ENCODE measurements around the gene PLA2G12A.
A peak's percentile ranks its signal among the peaks of the same experiment; 100 is the strongest.

Gene PLA2G12A

DNA sequence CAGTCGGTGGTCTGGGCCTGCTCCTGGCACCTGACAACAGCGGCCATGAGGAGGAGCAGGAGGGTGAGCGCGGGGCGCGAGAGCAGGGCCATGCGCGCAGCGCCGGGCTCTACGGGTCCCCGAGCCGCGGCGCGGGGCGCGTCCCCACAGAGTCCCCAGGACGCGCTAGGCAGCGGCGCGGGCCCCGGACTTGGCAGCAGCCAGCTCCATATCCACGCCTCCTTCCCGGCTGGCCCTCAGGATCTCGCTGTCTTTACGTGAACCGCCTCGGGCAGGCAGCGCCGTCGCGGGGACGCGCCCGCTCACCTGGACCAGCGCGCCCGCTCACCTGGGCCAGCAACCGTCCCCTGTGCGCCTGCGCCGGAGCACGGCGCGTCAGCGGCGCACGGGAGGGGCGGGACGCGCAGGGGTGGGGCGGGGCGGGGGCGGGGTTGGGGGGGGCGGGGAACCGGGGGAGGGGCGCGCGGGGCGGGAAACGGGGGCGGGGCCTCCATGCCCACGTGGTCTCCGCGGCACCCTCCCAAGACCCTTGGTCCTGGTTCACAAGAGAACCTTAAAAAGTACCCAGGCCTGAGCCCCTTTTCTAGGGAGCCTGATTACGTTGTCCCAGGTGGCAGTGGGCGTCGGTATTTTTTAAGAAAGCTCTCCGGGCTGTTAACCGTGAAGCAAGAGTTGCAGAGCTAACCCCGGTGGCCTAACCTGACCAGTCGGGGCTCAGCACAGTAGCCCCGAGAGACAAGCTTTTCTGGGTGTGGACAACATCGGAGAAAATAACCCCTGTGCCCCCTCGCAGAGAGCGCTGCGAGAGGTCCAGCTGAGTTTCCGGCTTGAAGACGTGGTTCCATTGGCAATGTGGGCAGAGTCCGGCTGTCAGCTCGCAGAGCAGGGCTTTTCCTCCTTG is at the start of gene PLA2G12A:
TSS of gene PLA2G12A (minus strand) at position 353 of the 901 bp plus-strand sequence. CDS start at position 92, 261 bp downstream.
- DNase-seq = peak; percentile 73

DNA sequence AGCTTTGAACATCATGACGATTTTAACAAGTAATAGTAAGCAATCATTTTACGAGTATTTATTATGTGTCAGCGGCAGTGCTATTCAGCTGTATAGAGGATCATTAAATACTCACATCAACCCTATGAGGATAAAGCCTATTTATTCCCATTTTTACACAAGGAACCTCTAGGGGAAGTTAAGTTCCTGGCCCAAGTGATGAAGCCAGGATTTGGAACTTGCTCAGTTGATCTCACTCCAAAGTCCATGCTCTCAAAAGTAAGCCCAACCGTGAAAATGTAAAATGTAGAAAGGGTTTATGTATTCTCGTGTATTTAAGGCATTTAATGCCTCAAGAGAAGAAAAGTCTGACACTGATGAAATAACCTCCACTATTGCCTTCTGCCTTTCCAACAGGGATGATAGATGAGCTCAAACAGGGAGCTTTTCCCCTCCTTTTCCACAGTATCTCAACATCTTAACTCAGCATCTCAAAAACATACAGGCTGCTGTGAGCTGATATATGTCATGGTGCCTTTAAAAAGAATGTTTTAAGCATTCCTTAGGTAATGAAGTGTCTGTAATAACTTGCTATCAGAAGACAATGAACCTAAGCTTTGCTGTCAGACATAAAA is 35.0 kb upstream of the PLA2G12A start:
- no peak for DNase-seq

DNA sequence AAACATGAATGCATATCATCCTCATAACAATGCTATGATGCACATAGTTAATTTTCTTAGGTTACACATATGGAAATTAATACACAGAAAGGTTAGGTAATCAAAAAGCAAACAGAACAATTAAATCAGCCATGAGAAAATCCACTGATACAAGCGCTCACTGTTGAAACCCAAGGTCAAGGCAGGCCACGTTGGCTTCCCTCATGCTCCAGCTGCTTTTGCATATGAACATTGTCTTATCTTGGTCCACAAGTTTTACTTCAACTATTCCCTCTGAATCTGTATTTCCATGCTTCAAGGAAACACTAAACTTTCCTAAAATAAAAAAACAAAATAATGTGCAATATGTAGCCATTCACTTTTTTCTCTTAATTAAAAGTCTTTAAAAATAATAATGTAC is 34.5 kb upstream of the PLA2G12A start:
- DNase-seq = no peak

DNA sequence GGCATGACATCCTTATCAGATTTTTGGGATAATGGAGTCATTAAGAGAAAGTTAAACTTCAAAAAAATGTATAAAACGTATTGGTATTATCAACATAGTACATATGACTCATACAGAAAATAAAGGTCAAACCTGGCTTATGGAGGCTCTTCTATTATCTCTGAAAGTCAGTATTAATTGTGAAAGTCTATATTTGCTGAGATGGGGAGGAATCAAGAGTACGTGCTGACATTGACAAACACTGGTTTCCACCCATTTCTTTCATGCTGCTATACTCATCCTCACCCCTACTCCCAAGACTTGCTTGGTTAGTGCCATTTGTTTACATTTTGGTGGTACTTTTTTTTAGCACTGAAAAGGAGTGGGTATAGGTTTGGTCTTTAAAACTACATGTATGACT is 30.8 kb upstream of the PLA2G12A start:
- DNase-seq = no peak

DNA sequence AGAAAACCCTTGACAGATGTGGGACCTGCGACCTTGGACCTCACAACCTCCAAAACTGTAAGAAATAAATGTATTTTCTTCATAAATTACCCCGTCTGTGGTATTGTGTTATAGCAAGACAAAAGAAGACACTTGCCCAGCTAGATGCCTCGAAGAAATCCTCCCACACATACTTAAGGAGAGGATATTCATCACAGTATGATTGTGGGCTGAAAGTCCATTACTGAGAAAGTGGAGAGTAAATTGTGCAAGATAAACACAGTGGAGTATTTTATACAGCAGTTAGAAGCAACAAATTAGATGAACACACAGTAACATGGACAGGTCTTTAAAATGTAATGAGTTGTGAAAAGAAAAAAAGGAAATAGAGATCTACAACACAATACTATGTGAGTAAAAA is 25.8 kb upstream of the PLA2G12A start:
- DNase-seq = no peak

DNA sequence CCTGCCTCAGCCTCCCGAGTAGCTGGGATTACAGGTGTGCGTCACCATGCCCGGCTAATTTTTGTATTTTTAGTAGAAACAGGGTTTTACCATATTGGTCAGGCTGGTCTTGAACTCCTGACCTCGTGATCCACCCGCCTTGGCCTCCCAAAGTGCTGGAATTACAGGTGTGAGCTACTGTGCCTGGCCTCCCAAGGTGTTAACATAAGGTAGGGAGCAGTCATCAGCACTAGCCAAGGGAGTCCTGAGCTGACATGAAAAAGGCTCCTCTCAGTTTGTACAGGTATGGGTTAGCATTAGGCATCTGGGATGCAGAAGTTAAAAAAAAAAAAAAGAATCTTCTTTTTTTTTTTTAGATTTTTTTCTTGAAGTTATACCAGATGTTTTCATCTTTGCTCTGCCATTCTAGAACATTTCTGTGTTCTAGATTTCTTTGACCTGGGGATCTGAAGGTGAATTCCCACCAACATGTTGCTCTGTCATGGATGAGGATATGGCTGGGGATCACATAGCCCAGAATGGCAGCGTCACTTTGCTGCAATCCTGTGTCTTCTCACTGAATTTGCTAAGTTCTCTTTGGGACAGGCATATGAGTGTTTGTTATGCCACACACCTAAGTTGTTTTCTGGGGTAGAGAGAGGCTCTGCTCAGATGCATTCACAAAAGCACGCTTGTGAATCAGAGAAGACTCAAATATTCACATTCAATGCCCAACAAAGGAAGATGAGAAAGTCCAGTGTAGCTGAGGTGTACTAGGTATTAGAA is 24.4 kb upstream of the PLA2G12A start:
- DNase-seq = no peak

DNA sequence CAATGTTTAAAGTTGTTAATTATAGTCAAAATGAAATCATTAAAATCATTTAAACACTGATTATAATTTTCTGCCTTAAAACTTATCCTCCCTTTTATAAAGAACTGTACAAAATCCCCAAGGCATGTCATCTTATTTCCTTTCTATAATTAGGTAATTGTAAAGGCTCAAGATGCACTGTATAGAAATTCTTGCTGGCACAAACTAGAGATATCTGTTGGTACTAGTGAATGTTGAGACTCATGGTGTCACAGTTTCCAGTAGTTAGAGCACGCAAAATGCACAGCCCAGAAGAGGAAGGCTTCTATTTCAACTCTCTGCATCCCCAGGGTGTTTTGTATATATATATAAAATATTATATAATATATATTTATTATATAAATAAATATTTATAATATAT is 22.7 kb upstream of the PLA2G12A start:
- DNase-seq = no peak

DNA sequence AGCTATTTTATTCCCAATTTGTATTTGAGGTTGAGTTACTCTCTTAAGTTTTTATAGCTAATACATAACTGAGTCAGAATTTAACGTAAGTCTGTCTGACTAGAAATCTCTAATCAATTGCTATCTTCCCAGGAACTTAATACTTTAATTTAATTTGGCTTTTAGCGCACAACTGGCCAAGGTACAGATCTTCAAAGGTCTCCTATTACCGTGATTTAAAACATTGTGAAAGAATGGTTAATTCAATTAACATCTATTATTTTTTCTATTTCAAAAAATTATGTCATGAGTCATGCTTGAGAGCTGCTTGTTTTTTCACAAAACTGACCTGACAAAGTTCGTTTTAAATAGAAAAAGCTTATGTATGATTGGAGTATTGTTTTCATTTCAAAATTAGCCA is 22.0 kb upstream of the PLA2G12A start:
- no peak for DNase-seq

DNA sequence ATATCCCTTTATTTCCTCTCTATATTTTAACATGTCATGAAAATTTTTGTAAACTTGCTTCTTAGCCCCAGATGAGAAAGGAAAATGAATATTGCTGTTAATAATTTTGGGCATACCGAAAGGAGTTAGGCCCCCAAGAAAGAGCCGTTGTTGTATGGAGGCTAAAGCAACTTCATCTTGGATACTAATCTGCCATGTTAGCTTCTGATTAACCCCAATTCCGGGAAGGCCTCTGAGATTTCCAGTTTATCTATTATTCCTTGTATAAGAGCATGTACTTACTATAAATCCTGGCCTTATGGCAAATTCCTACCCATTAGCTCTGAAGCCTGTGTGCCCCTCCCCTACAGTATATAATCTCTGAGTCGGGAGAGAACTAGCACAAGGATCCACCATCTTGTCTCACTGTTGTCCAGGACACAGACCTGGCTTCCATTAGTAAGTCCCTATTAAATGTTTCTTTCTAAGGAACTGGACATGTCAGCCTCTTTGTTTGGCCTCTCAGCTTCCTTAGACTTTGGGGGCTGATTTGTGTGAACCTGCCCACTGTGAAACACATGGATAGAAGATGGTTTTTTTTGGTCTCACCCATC is 20.9 kb upstream of the PLA2G12A start:
- no peak for DNase-seq

DNA sequence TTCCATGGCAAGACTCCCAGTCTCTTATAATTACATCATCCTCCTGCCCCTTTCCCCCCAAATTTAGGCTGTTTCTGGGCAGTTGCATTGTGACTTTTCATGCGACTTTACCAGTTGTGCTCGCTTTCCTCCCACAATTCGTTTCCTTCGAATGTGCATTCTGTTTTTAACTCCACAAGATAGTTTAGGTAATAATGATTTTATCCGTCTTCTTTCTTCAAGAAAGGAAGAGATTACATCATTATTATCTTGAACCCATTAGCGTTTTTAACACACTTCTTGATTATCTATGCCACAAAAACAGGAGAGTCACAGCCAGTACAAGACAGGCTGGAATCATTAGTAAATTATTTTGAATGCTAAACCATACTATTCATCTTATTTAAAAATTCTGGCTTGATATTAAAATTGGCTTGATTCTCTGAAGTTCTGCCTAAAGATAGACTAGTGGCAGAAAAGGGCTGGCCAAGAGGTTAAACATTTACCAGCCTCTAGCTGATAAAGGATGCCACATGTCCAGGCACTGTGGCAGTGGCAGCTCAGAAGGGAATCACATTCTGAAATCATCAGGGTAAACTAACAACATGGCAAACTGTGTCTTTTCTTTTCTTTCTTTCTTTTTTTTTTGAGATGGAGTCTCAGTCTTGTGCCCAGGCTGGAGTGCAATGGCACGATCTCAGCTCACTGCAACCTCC is 19.7 kb upstream of the PLA2G12A start:
- no peak for DNase-seq

DNA sequence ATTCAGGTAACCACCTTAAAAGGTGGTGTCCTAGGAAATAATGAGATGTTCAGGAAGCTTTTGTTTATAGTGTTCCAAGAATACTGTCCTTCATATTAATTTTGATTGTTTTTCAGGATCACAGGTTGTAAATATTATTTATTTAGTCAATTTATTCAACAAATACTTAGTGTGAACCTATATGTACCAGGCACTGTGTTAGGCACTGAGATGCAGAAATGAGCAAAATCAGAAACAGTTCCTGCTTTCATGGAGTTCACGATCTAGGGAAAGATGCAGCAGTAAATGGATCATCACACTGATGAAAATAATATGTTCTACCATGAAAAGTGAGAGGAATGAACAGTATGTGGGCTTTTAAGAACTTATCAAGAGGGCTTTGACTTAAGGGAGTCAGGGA is 18.2 kb upstream of the PLA2G12A start:
- DNase-seq = no peak

DNA sequence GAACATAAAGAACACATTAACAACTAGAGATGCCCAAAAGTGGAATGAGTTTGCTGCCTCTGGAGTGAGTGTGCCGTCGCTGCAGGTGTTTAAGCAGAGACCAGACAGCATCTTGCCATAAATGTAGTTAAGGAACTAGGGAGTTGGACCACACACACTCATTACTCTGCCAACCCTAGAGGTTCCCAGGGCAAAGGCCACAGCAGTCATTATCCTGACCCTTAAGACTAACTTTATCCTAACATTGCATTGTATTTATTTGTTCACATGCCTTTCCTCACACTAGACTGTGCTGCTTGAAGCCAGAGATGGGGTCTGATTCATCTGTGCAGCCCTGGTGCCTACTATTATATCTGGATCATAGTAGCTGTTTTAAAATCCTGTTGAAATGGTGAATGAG is 16.9 kb upstream of the PLA2G12A start:
- no peak for DNase-seq

DNA sequence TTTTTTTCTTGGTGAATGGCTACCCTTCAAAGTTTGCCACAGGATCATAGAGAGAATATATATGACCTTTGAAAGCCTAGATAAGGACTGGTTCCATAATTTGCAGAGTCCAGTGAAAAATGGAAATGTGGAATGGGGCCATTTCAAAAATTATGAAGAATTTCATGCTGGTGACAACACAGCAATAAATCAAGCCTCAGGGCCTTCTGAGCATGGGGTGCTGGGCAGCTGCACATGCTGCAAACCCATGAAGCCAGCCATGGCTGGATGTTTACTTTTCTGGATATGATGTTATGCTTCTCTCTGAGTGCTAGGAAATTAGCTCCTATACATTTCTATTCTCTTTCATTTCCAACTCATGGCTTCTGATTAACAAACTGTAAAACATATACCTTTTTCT is 16.0 kb upstream of the PLA2G12A start:
- no peak for DNase-seq

DNA sequence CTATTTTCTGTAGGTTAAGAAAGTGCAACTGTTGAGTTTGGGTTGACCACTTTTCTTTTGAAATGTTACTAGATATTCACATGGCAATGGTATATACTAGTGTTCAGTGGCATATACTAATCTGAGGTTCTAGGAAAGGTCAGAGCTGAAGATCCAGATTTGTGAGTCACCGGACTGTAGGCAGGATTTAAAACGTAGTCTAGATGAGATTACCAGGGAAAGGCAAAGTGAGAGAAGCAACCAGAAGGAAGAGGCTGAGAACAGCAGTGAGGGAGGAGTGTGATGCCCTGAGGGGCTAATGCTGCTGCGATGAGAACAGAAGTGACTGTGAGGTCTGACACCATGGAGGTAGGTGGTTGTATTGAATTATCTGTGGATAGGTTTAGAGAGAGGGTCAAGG is 9.7 kb upstream of the PLA2G12A start:
- no peak for DNase-seq

DNA sequence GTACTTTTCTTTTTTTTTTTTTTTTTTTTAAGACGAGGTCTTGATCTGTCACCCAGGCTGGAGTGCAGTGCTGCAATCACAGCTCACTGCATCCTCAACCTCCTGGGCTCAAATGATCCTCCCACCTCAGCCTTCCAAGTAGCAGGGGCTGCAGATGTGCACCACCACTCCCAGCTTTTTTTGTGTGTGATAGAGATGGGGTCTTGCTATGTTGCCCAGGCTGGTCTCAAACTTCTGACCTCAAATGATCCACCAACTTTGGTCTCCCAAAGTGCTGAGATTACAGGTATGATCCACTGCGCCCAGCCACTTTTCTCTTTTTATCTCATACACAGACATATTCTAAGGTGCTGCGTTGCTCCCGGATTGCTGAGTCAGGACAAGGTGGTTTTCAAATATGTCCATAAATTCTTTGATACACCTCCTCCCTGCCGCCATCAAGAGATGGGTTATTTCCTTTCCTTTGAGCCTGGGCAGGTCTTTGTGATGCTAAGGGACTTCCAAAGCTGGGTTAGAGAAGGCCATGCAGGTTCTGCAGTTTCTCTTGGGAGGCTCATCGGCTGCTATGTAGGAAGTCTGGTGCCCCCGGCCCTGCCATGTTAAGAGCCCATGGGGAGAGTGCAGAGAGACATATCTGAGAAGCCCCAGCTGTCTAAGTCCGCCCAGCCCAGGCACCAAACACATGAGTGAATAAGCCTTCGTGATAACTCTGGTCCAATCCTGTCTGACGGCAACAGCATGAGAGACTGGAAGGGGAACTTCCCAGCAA is 8.4 kb upstream of the PLA2G12A start:
- no peak for DNase-seq

DNA sequence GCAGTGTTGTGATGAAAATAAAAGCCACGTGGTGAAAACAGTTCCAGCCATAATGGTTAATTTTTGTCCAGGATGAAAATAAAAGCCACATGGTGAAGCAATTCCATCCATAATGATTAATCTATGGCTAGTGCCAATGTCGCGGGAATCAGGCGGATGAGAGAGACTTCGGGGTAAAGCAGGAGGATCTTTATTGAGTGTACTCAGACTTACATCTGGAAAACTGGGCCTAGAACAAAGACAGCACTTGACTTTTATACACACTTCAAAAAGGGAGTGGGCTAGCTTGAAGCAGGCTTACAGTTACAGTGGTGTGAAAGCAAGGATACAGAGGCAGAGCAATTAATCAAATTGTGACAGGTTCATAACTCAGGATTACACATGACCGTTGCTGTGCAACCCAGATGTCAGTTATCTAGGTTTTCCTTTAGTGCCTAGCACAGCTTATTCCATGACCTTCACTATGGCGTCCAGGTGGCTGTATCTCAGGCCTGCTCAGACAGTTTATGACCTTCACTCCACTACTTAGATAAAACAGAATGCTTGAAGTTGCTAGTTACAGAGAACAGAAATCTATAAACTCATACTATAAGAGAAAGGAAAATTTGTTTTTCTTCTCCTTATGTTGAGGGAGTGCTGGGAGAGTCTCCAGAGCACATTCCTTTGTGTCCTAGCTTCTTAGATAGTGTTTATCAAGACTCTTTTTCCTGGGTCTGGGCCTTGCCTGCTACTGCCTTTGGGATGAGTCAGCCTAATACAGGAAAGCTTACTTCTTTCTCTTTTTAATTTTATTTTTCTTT is 5.9 kb upstream of the PLA2G12A start:
- no peak for DNase-seq

DNA sequence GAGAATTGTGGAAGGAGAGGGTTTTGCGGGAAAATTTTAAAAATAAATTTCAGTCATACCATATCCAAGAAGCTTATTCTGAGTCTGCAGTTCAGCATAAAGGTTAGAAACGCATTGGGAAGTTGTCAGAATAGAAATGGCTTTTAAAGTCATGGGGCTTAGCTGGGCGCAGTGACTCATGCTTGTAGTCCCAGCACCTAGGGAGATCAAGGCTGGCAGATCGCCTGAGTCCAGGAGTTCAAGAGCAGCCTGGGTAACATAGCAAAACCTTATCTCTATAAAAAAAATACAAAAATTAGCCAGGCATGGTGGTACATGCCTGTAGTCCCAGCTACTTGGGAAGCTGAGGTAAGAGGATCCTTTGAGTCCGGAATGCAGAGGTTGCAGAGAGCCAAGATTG is 3.9 kb upstream of the PLA2G12A start:
- no peak for DNase-seq

DNA sequence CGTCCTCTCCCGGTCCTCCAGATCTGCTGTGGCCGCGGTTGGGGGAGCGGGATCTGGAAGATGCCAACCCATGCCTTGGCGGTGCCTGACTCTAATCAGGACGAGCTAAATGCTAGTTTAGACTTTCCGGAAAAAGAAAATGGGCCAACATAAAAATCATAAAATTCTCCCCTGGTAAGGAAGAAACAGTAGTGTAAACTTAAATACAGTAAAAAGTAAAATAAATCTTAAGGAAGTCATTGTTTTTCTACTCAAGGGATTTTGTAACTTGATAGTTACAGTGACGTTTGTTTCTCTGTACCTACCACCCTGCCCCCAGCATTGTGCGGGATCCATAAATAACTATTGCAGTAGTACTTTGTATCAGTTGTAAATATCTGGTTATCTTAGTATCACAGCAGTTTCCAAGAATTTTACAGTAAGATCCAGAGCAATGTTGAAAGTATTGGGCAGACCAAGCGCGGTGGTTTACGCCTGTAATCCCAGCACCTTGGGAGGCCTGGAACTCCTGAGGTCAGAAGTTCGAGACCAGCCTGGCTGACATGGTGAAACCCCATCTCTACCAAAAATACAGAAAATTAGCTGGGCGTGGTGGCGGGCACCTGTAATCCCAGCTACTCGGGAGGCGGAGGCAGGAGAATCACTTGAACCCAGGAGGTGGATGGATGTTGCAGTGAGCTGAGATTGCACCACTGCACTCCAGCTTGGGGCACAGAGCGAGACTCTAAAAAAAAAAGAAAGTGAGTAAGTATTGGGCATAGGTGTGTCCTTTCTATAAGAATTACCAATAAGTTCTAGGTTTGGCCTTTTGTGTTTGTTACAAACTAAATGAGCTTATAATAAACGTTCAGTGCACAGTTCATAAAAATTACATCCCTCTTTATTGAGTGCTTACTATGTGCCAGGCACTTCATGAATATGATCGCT is 1.0 kb upstream of the PLA2G12A start:
- DNase-seq = no peak

DNA sequence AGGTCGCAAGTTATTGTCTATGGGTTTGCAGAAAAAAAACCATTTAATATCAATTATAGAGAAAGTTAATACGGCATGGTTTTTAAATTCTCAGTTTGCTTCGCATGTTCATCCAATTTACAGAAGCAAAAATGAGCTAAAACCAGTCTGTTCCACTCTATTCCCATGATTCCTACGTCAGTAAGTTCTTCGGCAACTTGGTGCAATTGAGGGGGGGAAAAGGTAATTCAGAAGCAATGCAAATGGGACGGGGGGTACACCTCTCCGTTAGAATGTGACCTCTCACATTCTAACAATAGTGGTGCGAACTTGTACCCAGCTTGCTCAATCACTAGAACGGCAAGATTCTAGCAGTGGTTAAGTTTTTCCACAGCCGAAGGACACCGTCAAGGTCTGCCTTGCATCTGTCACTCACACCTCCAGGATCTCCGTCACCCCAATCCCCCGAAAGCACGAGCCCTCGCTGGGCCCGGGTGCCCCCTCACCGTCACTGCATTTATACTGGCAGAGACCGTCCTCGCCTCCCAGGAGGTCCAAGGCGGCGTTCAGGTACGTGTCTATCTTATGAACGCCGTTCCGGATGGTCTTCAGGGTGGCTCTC is 653 bp downstream of the PLA2G12A start:
- DNase-seq = no peak

Data from stimulated activated CD4-positive, alpha-beta T cell treated with anti-CD3 and anti-CD28 coated beads, Interleukin-4, amount 100 ng/mL, for 24 hours (primary cell).